Measurements from ENCODE around the gene SSC5D.

DNA sequence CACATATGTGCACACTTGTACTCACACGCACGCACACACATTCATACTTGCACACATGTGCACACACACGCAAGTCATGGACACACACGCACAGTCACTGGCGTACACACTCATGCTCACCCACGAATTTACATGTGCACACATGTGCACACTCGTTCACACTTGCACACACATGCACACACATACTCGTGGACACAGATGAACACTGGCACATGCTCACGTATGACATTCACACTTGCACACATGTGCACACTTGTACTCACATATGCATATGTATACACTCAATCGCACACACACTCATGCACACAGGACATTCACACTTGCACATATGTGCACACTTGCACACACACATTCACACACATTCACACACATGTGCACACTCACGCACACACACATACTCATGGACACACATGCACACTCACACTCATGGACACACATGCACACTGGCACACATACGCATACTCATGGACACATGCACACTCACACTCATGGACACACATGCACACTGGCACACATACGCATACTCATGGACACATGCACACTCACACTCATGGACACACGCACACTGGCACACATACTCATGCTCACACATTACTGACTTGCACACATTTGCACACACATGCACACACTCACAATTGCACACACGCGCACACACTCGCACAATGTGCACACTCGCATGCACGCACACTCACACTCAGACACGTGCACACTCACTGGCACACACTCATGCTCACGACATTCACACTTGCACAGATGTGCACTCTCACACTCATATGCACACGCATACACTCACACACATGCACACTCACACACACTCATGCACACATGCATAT, 39.2 kb downstream of the SSC5D start:
- TF ChIP-seq, protein P1, sequence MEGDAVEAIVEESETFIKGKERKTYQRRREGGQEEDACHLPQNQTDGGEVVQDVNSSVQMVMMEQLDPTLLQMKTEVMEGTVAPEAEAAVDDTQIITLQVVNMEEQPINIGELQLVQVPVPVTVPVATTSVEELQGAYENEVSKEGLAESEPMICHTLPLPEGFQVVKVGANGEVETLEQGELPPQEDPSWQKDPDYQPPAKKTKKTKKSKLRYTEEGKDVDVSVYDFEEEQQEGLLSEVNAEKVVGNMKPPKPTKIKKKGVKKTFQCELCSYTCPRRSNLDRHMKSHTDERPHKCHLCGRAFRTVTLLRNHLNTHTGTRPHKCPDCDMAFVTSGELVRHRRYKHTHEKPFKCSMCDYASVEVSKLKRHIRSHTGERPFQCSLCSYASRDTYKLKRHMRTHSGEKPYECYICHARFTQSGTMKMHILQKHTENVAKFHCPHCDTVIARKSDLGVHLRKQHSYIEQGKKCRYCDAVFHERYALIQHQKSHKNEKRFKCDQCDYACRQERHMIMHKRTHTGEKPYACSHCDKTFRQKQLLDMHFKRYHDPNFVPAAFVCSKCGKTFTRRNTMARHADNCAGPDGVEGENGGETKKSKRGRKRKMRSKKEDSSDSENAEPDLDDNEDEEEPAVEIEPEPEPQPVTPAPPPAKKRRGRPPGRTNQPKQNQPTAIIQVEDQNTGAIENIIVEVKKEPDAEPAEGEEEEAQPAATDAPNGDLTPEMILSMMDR (IDR thresholded peaks at IDR 0.05; ENCODE audit: insufficient read depth, low read depth, low read length) = no peak
- TF ChIP-seq EZH2 (IDR thresholded peaks at IDR 0.05; ENCODE audit: insufficient read depth, low read length) = no peak
